ENCODE measurements around the gene FKBP5.
"Not testable (repeated sequence)": the region's sequence is repeated elsewhere in the genome, so short reads cannot be mapped to it uniquely, and the experiment has no call there.

Gene FKBP5

DNA sequence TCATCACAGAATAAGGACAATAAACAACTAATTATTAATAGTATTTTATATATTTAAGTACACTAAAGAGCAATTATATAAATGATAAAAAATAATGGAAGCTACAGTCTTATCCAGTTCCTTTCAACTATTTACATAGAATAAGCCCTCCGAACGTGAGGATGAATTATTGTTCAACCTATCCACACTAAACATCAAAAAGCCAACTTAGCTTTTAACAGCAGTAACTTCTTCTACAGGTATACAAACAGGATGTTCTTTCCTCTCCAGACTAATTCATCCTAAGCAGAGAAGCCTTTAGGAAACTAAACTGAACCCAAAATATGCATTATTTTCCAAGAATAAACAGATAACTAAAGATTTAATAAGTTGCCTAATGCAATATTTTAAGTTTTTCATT, 2.3 kb downstream of the FKBP5 start:
- no peak overlapping the region for H3K9ac ChIP-seq (ENCODE audit: low read depth, low read length)
- H3K27ac ChIP-seq (ENCODE audit: low read length): no peak overlapping the region
- peaks cover 4% of the 10 kb centered on the region; the same call in 1 of the 2 replicates for H3K4me1 ChIP-seq (ENCODE audit: insufficient read depth, low read length)
- H3K36me3 ChIP-seq (ENCODE audit: insufficient read depth, low read depth, low read length): no peaks in the 10 kb centered on the region
- H3K4me3 ChIP-seq (ENCODE audit: low read length): no peak overlapping the region
- no peaks in the 10 kb centered on the region for H3K9me3 ChIP-seq (ENCODE audit: insufficient read depth, low read depth, low read length)
- H3K27me3 ChIP-seq (ENCODE audit: insufficient read depth, low read length): peaks cover 16% of the 10 kb centered on the region

GRCh38 chr6:35683267-35683666, 5.4 kb downstream of the FKBP5 start:
- Histone ChIP-seq H3K36me3 (ENCODE audit: insufficient read depth, low read depth, low read length) (no peaks in the 10 kb centered on the region), H3K4me1 (ENCODE audit: insufficient read depth, low read length) (peaks cover 3% of the 10 kb centered on the region; the same call in 1 of the 2 replicates), H3K9me3 (ENCODE audit: insufficient read depth, low read depth, low read length) (no peaks in the 10 kb centered on the region), H3K27ac (ENCODE audit: low read length) (no peak overlapping the region), H3K27me3 (ENCODE audit: insufficient read depth, low read length) (peaks cover 16% of the 10 kb centered on the region), H3K9ac (ENCODE audit: low read depth, low read length) (no peak overlapping the region), H3K4me3 (ENCODE audit: low read length) (no peak overlapping the region)

- no peaks in the 10 kb centered on the region for H3K27me3 ChIP-seq (ENCODE audit: insufficient read depth, low read length)
- H3K27ac ChIP-seq (ENCODE audit: low read length): no peak overlapping the region
- no peak overlapping the region for H3K4me3 ChIP-seq (ENCODE audit: low read length)
- H3K9me3 ChIP-seq (ENCODE audit: insufficient read depth, low read depth, low read length): no peaks in the 10 kb centered on the region
- H3K4me1 ChIP-seq (ENCODE audit: insufficient read depth, low read length): peaks cover 7% of the 10 kb centered on the region
- no peak overlapping the region for H3K9ac ChIP-seq (ENCODE audit: low read depth, low read length)
- H3K36me3 ChIP-seq (ENCODE audit: insufficient read depth, low read depth, low read length): no peaks in the 10 kb centered on the region
Observed at GRCh38 chr6:35681298-35681697, 7.4 kb downstream of the FKBP5 start.

DNA sequence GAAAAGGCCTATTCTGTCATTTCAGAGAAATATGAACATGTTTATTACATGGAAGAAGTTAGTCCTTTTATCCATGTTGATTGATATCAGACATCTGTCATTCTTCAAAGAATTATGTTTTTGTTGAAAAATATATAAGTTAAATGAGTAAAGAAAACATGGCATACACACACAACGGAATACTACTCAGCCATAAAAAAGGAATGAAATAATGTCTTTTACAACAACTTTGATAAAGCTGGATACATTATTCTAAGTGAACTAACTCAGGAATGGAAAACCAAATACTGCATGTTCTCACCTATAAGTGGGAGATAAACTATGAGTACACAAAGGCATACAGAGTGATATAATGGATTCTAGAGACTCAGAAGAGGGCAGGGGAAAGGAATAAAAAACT, 9.3 kb downstream of the FKBP5 start:
- Histone ChIP-seq H3K9ac (ENCODE audit: low read depth, low read length) (no peak overlapping the region), H3K27me3 (ENCODE audit: insufficient read depth, low read length) (no peaks in the 10 kb centered on the region), H3K4me1 (ENCODE audit: insufficient read depth, low read length) (peaks cover 7% of the 10 kb centered on the region), H3K4me3 (ENCODE audit: low read length) (no peak overlapping the region), H3K36me3 (ENCODE audit: insufficient read depth, low read depth, low read length) (no peaks in the 10 kb centered on the region), H3K9me3 (ENCODE audit: insufficient read depth, low read depth, low read length) (no peaks in the 10 kb centered on the region), H3K27ac (ENCODE audit: low read length) (no peak overlapping the region)

DNA sequence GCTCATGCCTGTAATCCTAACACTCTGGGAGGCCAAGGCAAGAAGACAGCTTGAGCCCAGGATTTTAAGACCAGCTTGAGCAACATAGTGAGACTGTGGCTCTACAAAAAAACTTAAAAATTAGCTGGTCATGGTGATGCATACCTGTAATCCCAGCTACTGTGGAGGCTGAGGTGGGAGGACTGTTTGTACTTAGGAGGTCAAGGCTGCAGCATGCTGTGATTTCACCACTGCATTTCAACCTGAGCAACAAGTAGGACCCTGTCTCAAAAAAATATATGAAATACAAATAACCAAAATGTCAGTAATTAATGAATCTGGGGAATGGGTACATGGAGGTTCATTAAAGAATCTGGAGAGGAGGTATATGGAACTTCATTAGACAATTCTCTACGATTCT, 9.9 kb downstream of the FKBP5 start:
- H3K9ac ChIP-seq (ENCODE audit: low read depth, low read length): no peak overlapping the region
- no peak overlapping the region for H3K27ac ChIP-seq (ENCODE audit: low read length)
- H3K4me1 ChIP-seq (ENCODE audit: insufficient read depth, low read length): peaks cover 7% of the 10 kb centered on the region
- no peak overlapping the region for H3K4me3 ChIP-seq (ENCODE audit: low read length)
- no peaks in the 10 kb centered on the region for H3K9me3 ChIP-seq (ENCODE audit: insufficient read depth, low read depth, low read length)
- H3K36me3 ChIP-seq (ENCODE audit: insufficient read depth, low read depth, low read length): no peaks in the 10 kb centered on the region
- no peaks in the 10 kb centered on the region for H3K27me3 ChIP-seq (ENCODE audit: insufficient read depth, low read length)

DNA sequence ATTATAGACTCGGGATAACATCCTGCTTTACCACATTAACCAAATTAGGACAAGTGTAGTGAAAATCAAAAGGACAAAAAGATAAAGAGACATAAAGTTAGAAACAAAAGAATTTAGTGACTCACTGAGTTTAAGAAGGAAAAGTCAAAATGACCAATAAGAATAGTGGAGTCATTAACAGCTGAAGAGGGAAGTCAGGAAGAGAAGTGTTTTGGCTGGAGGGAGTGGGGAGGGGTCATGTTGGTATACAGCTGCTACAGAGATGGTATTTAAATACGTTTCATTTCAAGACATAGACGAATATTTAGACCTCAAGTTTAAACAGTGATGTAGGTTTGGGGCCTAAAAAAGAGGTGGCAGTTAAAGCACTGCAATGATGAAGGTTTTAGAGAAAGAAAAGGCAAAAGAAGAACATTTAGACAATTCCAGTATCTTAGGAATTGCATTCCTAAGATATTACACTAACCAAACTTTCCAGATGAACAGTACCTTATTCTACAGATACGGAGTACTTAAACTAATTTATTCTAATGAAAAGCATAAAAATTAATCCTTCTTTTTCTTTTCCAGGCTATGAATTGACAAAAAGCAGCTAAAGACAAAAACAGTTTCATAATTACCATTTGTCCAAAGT, 10.6 kb downstream of the FKBP5 start:
- H3K27ac ChIP-seq (ENCODE audit: low read length): no peak overlapping the region
- no peak overlapping the region for H3K9ac ChIP-seq (ENCODE audit: low read depth, low read length)
- no peaks in the 10 kb centered on the region for H3K9me3 ChIP-seq (ENCODE audit: insufficient read depth, low read depth, low read length)
- H3K4me3 ChIP-seq (ENCODE audit: low read length): no peak overlapping the region
- H3K27me3 ChIP-seq (ENCODE audit: insufficient read depth, low read length): no peaks in the 10 kb centered on the region
- H3K4me1 ChIP-seq (ENCODE audit: insufficient read depth, low read length): peaks cover 7% of the 10 kb centered on the region
- no peaks in the 10 kb centered on the region for H3K36me3 ChIP-seq (ENCODE audit: insufficient read depth, low read depth, low read length)

DNA sequence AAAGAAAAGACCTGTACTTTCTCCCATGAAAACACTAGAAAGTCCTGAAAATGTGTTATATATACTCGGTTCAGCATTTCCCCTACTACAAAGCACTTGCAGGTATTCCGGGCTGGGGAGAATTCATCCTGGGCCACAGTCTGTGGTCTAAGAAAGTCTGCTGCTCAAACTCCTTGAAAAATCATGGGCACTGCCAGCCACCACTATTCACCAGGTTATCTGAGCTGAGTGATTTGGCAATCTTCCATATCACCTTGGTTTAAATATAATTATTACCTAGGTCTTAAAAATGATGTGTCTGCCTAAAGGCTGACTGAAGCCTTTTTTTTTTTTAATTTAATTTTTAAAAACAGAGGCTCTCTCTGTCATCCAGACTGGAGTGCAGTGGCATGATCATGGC, 11.3 kb downstream of the FKBP5 start:
- Histone ChIP-seq H3K9ac (ENCODE audit: low read depth, low read length) (no peak overlapping the region), H3K36me3 (ENCODE audit: insufficient read depth, low read depth, low read length) (no peaks in the 10 kb centered on the region), H3K9me3 (ENCODE audit: insufficient read depth, low read depth, low read length) (no peaks in the 10 kb centered on the region), H3K27ac (ENCODE audit: low read length) (no peak overlapping the region), H3K27me3 (ENCODE audit: insufficient read depth, low read length) (no peaks in the 10 kb centered on the region), H3K4me3 (ENCODE audit: low read length) (no peak overlapping the region), H3K4me1 (ENCODE audit: insufficient read depth, low read length) (peaks cover 7% of the 10 kb centered on the region)

GRCh38 chr6:35675871-35676459, 12.8 kb downstream of the FKBP5 start:
- Histone ChIP-seq H3K27me3 (ENCODE audit: insufficient read depth, low read length) (no peaks in the 10 kb centered on the region), H3K9me3 (ENCODE audit: insufficient read depth, low read depth, low read length) (no peaks in the 10 kb centered on the region), H3K9ac (ENCODE audit: low read depth, low read length) (no peak overlapping the region), H3K27ac (ENCODE audit: low read length) (no peak overlapping the region), H3K4me1 (ENCODE audit: insufficient read depth, low read length) (peaks cover 7% of the 10 kb centered on the region), H3K4me3 (ENCODE audit: low read length) (no peak overlapping the region), H3K36me3 (ENCODE audit: insufficient read depth, low read depth, low read length) (no peaks in the 10 kb centered on the region)

DNA sequence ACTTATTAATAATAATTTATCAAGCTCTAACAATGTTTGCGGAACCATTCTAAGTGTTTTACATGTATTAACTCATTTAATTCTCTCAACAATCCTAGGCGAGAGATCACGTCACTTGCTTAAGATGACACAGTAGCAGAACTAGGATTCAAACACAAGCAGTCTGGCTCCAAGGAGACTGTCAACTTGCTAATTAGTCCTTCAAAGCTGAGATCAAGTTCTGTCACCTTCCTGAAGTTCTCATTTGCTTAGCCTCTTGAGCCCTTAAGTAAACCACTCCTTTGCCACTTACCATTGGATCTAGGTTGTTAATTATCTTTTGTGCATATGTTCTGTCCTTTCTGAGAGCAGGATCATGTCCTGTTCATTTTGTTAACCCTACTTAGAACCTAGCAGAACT, 14.1 kb downstream of the FKBP5 start:
- H3K27me3 ChIP-seq (ENCODE audit: insufficient read depth, low read length): no peaks in the 10 kb centered on the region

GRCh38 chr6:35673755-35674154, 15.0 kb downstream of the FKBP5 start:
- no peak overlapping the region for H3K27ac ChIP-seq (ENCODE audit: low read length)
- no peaks in the 10 kb centered on the region for H3K27me3 ChIP-seq (ENCODE audit: insufficient read depth, low read length)
- no peak overlapping the region for H3K4me3 ChIP-seq (ENCODE audit: low read length)
- no peak overlapping the region for H3K9ac ChIP-seq (ENCODE audit: low read depth, low read length)
- H3K36me3 ChIP-seq (ENCODE audit: insufficient read depth, low read depth, low read length): no peaks in the 10 kb centered on the region
- H3K9me3 ChIP-seq (ENCODE audit: insufficient read depth, low read depth, low read length): no peaks in the 10 kb centered on the region
- peaks cover 13% of the 10 kb centered on the region for H3K4me1 ChIP-seq (ENCODE audit: insufficient read depth, low read length)

More for the DNA sequence above, 14.1 kb downstream of the FKBP5 start:
- H3K36me3 ChIP-seq (ENCODE audit: insufficient read depth, low read depth, low read length): no peaks in the 10 kb centered on the region
- H3K9me3 ChIP-seq (ENCODE audit: insufficient read depth, low read depth, low read length): no peaks in the 10 kb centered on the region
- H3K4me1 ChIP-seq (ENCODE audit: insufficient read depth, low read length): peaks cover 7% of the 10 kb centered on the region
- no peak overlapping the region for H3K4me3 ChIP-seq (ENCODE audit: low read length)
- no peak overlapping the region for H3K27ac ChIP-seq (ENCODE audit: low read length)
- no peak overlapping the region for H3K9ac ChIP-seq (ENCODE audit: low read depth, low read length)

DNA sequence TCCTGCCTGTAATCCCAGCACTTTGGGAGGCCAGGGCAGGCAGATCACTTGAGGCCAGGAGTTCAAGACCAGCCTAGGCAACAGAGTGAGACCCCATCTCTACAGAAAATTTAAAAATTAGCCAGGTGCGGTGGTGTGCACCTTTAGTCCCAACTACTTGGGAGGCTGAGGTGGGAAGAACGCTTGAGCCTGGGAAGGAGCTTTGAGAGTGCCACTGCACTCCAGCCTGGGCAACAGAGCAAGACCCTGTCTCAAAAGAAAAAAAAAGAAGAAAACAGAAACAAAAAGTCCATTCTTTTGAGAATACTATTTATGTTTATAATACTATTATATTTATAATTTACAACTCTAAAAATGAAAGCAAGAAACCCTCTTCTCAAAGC, 15.4 kb downstream of the FKBP5 start:
- H3K27ac ChIP-seq (ENCODE audit: low read length); H3K27me3 ChIP-seq (ENCODE audit: insufficient read depth, low read length); H3K4me3 ChIP-seq (ENCODE audit: low read length); H3K9me3 ChIP-seq (ENCODE audit: insufficient read depth, low read depth, low read length); H3K9ac ChIP-seq (ENCODE audit: low read depth, low read length); H3K36me3 ChIP-seq (ENCODE audit: insufficient read depth, low read depth, low read length): not testable (repeated sequence)
- peaks cover 10% of the 10 kb centered on the region for H3K4me1 ChIP-seq (ENCODE audit: insufficient read depth, low read length)

GRCh38 chr6:35670453-35670852, 18.3 kb downstream of the FKBP5 start:
- not testable (repeated sequence) for H3K9ac ChIP-seq (ENCODE audit: low read depth, low read length); H3K36me3 ChIP-seq (ENCODE audit: insufficient read depth, low read depth, low read length)

More at GRCh38 chr6:35670453-35670852, 18.3 kb downstream of the FKBP5 start:
- H3K27me3 ChIP-seq (ENCODE audit: insufficient read depth, low read length); H3K4me1 ChIP-seq (ENCODE audit: insufficient read depth, low read length); H3K27ac ChIP-seq (ENCODE audit: low read length); H3K4me3 ChIP-seq (ENCODE audit: low read length); H3K9me3 ChIP-seq (ENCODE audit: insufficient read depth, low read depth, low read length): not testable (repeated sequence)
